Brain microvascular endothelial cell (primary cell): ENCODE results near the gene DDX27.
"Not testable (repeated sequence)": the region's sequence is repeated elsewhere in the genome, so short reads cannot be mapped to it uniquely, and the experiment has no call there.

Source experiments
- DNase-seq: peaks from one replicate; pipeline ENCODE4 v3.0.0-alpha.2; 2020
- H3K27ac ChIP-seq: fragments of 250-450 bp; sonication (Bioruptor Pico); 2 replicates; pipeline ENCODE4 v1.5.1; 2020; ENCODE audit warnings: mild to moderate bottlenecking, moderate library complexity
- H3K27me3 ChIP-seq: fragments of 250-450 bp; sonication (Bioruptor Pico); replicated peaks from 2 replicates; pipeline ENCODE4 v1.5.1; 2020; ENCODE audit warnings: mild to moderate bottlenecking
- H3K36me3 ChIP-seq: fragments of 250-450 bp; sonication (Bioruptor Pico); replicated peaks from 2 replicates; pipeline ENCODE4 v1.5.1; 2020; ENCODE audit warnings: mild to moderate bottlenecking
- H3K4me3 ChIP-seq: 2 replicates; pipeline ENCODE4 v1.5.1; 2011; ENCODE audit warnings: low read depth, mild to moderate bottlenecking, control low read depth, low read length, moderate library complexity
- CTCF ChIP-seq: IDR thresholded peaks from 2 replicates; pipeline ENCODE4 v1.5.1; 2011; ENCODE audit warnings: low read depth, mild to moderate bottlenecking, moderate library complexity, low read length, control low read depth, inconsistent platforms; ENCODE audit errors: missing control alignments
- in situ Hi-C: cut with HindIII; loops from 2 replicates; pipeline ENCODE4 v1.10.0; 2017; ENCODE audit warnings: low sequenced_read_pairs, low pct_ligation_motif_present

Gene DDX27

GRCh38 chr20:49185071-49185761, 34.0 kb upstream of the DDX27 start:
- in situ Hi-C loops, result no loop called here
- TF ChIP-seq CTCF, result no peak
- Histone ChIP-seq H3K36me3 (no peaks in the 10 kb centered on the region), H3K4me3 (no peak overlapping the region), H3K27me3 (no peaks in the 10 kb centered on the region), H3K27ac (no peak overlapping the region)
- no peak for DNase-seq

- in situ Hi-C loops, result no loop called here
- no peak for TF ChIP-seq CTCF
Observed at GRCh38 chr20:49186535-49187329, 32.5 kb upstream of the DDX27 start.

GRCh38 chr20:49187330-49187850, 31.8 kb upstream of the DDX27 start:
- in situ Hi-C loops, result no loop called here
- H3K36me3 ChIP-seq, result no peaks in the 10 kb centered on the region
- no peaks in the 10 kb centered on the region for H3K27me3 ChIP-seq
- H3K27ac ChIP-seq, result no peak overlapping the region
- peak overlapping the region; percentile 74 for H3K4me3 ChIP-seq
- DNase-seq, result no peak
- no peak for TF ChIP-seq CTCF

More at GRCh38 chr20:49186535-49187329, 32.5 kb upstream of the DDX27 start:
- H3K36me3 ChIP-seq, result no peaks in the 10 kb centered on the region
- H3K4me3 ChIP-seq, result peak overlapping the region; percentile 74
- H3K27ac ChIP-seq, result no peak overlapping the region
- peak; percentile 52 for DNase-seq
- no peaks in the 10 kb centered on the region for H3K27me3 ChIP-seq

- H3K27ac ChIP-seq, result peak within 1 kb of the TSS; percentile 60
- peak within 1 kb of the TSS; percentile 74 for H3K4me3 ChIP-seq
- peak; percentile 88 for DNase-seq
- no peaks in the 10 kb centered on the region for H3K36me3 ChIP-seq
- TF ChIP-seq CTCF, result no peak
- in situ Hi-C loops, result no loop called here
- H3K27me3 ChIP-seq, result no peaks in the 10 kb centered on the region
Observed at GRCh38 chr20:49187851-49188641, 31.2 kb upstream of the DDX27 start, which contains the start of gene STAU1. STAU1 (minus strand) TSS chr20:49188334; CDS start chr20:49166201, 22,133 bp downstream.

- H3K27me3 ChIP-seq, DNase-seq, in situ Hi-C loops, H3K36me3 ChIP-seq, H3K4me3 ChIP-seq, H3K27ac ChIP-seq: not testable (repeated sequence)
Observed at GRCh38 chr20:49192944-49193518, 26.2 kb upstream of the DDX27 start.
